Activated effector memory CD4-positive, alpha-beta T cell treated with Interleukin-2 at 50 U/mL for 16 hours (primary cell): Measurements from ENCODE around the gene ZC3HAV1.
A peak's percentile ranks its signal among the peaks of the same experiment; 100 is the strongest.
"Not testable (repeated sequence)": the region's sequence is repeated elsewhere in the genome, so short reads cannot be mapped to it uniquely, and the experiment has no call there.

ENCODE experiments used
- DNase-seq: peaks from one replicate; pipeline ENCODE4 v3.0.0-alpha.2; 2020

The ZC3HAV1 gene

DNA sequence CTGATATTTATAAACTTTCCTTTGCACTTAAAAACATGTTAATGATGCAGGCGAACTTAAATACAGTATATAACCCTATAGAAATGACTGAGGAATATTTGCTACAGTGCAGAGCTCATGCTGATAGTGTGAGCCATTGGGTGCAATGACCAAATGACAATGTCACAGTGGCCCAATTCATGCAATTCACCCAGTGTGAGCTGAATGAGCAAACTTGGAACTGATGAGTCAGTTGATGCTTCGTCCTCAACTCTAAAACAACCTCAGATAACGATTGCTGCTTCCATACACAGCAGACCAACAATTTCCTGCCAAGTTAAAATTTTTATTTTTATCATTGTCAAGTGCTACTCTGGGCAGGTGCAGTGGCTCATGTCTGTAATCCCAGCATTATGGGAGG, 61.5 kb downstream of the ZC3HAV1 start:
- no peak for DNase-seq

DNA sequence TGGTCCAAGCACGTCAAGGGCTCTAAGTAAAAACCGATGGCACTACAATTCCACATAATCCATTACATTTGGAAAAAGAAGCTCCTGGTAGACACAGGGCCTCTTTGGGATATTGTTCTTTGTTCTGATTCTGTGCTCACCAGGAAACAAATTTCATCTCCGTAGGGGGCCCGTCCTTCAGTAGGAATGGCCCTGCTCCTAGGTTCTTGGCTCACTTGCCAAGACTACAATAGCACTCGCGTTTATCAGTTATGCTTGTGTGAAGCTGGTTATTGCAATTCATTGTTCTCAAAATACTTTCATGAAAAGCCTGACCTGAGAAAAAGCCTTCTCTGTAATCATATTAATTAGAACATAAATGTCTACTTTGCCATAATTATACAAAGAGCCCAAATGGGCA, 63.4 kb downstream of the ZC3HAV1 start:
- DNase-seq, result no peak

DNA sequence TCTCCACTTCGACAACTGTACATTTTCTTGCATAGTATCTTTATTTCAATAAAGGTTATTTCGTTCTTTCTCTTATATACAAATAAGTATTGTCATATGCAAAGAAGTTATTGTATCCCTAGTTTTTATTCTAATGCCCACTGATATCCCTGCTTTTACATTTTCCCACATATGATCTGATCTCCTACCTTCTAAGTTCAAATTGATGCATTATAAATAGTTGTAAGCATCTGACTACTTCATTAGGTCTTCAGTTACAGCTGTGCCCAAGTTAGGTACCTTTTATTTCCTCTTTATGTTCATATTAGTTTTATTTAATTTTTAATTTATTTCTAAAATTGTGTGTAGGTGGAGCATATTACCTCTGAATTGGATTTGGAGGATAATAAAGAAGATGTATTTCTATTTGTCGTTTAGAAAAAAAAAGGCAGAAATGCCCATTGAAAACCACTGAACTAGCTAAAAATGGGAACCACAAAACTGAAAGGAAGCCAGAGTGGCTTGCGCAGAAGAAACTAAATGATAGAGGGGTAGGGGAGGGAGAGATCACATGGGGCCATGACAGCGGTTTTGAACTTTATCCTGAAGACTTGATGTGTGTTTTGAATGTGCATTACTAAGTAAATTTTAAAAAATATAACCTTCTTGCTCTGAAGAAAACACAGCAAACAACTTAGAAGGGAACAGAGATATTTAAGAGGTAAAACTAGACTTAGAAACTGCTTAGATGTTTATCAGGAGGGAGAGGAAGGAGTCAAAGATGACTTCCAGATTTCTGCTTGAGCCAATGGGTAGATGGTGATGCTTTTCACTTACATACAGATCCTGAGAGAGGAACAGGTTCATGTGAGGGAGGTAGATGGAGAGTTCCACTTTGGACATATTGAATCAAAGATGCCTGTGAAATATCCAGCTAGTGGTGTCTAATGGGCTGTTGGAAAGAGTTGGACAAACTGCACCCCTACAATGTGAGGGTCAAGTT, 64.4 kb downstream of the ZC3HAV1 start:
- no peak for DNase-seq

DNA sequence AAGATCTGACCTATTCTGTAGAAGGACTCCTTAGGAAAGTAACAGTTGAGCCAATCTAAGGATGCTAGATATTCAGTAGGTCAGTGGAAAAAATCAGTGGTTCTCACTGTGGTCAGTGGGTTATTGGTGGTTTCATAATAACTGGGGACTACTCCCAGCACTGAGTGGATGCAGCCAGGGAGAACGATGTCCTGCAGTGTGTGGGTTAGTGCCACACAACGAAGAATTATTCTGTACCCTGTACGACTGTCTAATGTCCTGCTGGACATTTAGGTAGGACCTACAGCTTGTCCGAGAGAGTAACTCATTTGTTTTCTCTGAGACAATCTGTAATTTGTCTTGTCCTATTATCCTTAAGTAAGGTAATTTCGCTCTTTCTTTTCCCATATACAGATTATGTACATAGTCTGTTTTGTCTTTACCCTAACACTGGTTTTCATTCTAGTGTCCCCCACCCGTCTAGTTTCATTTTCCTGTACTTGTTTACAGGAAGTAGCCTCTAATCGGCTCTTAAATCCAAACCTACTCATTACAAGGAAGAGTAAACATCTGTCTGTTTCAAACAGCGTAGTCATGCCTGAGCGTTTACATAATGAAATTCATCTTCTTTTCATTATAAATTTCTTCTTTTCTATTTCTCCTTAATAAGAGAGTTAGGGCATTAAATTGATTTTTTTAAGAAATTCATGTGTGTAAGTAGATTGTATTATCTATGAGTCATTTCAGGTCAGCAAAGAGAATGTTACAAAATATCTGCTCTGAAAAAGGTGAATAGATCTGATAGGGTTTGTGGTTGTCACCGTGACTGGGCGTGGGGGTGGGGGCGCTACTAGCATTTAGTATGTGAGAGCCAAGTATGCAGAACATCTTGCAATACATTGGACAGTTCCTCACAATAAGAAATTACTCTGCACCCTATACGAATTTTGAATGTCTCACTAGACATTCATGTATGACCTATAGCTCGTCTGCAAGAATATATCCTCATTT, 65.4 kb downstream of the ZC3HAV1 start:
- peak; percentile 70 for DNase-seq

DNA sequence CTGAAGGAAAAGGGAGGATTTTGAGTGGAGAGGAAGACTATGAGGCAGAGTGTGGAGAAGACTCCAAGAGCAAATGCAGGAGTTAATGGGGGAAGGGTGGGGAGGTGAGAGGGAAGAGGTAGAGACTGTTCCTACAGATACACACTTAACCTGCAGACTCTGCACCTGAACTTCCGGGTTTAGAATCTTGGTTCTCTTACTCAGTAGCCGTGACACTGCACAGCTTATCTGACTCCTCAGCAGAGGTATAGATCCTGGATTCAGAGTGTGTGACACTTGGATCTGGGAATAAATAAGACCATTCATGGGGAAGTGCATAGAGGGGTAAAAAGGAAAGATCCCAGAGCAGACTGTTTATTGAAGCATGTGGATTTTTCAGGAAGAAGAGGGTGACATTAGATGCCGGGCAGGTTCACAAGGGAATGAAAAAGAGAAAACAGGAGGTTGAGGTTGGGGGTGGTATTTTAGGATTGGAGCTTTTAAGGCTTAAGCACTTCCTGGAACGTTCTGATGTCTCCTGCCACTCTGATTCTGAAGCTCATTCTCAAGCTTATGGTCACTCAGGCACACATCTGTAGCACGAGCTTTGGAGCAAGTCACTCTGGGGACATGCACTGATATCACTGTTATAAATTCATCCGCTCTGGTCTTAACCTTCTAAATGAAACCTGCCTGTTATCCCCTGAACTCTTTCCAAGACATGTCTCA, 68.0 kb downstream of the ZC3HAV1 start:
- no peak for DNase-seq

DNA sequence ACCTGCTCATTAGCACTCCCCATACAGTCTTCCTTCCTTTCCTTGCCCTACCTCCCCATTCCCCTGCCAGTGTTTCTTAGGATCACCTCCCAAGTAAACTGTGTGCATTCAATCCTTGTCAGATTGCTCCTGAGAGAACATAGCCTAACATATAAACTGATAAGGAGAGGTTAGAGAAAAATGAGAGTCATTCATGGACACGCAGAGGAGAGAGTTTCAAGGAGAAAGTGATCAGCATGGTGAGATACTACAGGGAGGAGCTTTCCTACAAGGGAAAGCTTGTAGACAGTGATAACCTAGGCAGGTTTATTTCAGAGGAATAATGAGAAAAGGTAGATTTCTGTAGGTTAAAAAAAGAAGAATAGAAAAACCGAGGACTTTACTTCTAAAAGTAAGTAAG, 70.8 kb downstream of the ZC3HAV1 start:
- no peak for DNase-seq

DNA sequence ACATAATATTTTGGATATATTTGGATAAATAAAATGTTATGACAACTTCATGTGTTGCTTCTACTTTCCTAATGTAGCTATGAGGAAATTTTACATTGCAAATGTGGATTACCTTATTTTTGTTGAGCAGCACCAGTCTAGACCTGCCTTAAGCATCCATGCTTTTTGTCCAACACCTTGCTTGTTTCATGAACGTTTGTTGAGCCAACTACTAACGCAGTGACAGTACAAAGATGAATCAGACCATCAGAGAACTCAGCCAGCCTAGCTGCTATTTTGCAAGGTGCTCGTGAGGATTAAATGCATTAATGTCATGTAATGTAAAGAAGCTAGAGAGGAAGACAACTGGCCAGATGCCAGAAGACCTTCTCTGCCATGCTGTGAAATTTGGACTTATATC, 72.6 kb downstream of the ZC3HAV1 start:
- no peak for DNase-seq

DNA sequence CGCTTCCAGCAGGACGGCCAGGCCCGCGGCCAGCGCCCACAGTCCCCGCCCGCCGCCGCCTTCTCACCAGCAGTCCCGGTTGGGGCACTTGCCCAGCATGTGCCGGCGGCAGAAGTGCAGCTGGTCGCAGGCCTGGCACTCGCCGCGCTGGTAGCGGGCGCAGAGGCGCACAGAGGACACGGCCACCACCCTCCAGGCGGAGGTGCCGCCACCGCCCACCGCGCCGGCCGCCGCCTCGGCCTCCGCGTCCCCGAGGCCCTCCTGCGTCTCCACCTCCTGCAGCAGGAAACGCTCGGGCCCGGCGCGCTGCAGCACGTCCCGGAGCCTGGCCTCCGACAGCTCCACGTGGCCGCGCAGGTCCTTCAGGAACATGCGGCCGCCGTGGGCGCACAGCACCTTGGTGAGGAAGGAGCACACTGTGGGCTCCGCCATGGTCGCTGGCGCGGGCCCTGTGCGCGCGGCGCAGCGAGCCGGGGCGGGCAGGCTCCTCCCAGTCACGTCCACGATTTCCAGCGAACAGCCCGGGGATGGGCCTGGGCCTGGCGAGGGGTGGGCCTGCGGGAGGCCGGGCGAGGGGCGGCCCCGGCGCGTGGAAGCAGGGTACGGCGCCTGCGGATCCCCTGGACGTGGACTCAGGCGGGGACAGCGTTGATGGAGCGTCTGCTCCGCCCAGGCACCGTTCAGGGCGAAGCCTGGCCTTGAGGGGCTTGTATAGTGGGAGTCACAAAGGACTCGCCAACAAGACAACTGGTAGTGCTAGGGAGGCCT, 73.8 kb downstream of the ZC3HAV1 start, which contains the start of gene ZC3HAV1L:
Gene ZC3HAV1L, minus strand, starts transcription at position 457 of the 768 bp plus-strand sequence. Its CDS starts 25 bp downstream, at position 432.
- DNase-seq, result peak; percentile 21

DNA sequence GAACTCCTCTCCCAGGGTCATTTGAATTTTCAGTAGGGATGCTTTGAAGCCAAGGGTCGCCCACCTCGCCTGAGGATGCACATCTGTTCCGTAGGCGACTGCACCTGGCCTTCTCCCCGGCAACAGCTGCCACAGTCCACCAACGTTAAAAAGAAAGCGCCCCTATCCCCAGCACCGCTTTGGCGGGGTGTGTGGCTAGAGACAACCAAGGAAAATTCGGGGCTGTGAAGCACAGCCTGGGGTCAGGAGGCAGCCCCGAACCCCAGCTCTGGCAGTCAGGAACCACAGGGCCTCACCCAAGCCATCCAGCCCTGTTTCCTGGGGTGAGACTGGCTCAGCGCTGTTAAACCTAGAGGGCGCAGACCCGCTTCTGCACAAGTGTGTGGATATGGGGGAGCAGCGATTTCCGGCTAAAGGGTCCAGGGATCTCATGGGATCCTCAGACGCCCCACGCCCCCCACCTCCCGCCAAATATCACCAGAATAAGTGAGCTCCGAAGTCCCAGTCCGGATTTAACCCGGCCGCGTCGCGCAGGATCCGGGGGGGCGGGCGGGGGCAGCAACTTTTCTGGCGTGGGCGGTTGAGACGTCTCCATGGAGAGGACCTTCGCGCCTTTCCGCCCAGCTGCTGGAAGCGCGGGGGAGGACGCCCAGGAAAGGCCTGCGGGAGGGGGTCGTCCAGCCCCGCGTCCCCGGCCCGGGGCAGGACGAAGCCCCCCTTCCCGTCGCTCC, 74.5 kb downstream of the ZC3HAV1 start:
- no peak for DNase-seq

DNA sequence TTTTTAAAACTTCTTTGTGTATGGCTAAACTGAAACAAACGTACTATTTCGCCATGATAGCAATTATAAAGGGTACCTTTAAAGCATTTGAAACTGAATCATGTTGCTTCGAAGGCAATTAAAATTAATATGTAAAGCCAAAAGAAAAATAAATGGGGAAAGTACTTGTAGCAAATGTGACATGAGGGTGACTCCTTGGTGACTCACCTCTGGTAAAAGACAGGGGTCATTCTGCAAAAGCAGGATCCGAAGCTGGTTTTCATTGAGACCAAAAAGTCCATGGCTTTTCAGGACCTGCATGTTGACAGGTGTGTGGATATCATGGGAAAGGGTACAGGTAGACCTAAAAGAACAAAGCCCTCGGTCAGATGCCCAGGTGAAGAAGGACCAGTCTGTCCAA, 75.2 kb downstream of the ZC3HAV1 start:
- DNase-seq, result no peak

DNA sequence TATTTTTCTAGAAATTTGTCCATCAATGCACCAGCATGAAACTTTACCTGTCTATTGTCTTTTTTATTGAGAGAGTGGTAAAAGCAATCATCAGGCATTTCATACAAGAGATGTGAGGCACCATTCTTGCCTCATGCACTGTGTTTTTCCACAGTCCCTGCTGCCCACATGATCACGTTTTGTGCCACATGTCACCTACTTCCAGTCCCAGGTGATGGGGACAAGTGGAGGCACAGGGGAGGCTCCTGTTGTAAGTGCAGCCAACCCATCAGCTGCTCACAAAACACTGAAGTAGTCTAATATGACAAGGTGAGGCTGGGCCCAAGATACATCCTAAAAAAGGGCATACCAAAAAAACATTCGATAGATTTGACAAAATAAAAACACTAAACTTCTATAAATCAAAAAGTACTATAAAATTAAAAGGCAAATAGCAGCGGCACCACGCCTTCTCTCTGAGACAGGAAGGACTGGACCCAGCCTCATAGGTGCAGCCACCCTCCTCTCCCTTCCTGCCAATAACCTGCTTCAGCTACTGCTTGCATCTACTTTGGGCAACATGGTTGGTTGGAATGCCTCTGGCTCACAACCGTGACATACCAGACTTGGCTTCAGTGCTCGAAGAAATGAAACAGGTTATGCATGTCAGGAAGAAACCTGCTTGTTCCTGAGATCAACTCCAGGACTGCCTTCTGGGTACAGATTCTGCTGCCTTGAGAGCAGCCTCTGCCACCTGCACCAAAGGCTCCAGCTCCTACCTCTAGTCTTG, 76.0 kb downstream of the ZC3HAV1 start:
- DNase-seq, result no peak

DNA sequence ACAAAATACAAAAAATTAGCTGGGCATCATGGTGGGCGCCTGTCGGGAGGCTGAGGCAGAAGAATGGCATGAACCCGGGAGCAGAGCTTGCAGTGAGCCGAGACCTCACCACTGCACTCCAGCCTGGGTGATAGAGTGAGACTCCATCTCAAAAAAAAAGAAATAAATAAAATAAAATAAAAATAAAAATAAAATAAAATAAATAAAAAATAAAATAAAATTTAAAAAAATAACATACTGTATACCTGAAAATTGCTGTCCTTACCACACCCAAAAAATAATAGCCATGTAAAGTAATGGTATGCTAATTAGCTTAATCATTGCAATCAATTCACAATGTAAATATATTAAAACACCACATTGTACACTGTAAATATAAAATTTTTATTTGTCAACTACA, 77.0 kb downstream of the ZC3HAV1 start:
- DNase-seq, result no peak

DNA sequence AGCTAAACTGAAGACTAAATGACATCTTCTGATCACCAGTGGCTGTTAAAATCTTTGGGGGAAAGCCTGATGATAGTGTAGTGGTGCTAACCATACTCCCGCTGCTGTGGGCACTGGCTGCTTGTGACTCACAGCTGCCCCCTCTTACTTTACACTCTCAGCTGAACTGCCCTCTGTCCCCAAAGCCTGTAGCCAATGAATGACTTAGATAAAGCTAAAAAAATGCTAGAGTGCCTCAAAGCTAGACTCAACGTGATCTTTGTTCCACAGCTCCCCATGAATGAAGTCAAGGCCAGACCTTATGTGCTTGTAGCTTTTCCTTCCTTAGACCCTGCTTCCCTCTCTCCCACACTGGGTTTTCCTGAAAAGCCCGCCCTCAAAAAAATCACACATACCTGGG, 80.2 kb downstream of the ZC3HAV1 start:
- no peak for DNase-seq

DNA sequence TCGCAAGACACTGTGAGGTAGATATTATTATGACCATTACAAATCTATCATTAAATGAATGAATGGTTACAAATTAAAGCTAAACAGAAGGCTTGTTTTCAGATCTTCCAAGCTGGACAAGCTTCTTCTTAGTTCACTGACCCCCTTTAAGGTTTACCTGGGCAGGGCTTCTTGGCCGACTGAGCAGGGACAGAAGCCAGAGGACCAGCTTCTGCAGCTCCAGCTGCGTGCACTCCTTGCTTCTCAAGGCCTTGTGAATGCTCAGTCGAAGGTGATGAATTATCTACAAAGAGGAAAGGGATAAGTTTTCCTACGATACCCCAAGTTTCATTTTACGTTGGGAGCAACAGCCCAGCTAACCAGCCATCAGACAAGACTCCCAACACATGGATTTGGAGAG, 83.0 kb downstream of the ZC3HAV1 start:
- DNase-seq, result no peak

DNA sequence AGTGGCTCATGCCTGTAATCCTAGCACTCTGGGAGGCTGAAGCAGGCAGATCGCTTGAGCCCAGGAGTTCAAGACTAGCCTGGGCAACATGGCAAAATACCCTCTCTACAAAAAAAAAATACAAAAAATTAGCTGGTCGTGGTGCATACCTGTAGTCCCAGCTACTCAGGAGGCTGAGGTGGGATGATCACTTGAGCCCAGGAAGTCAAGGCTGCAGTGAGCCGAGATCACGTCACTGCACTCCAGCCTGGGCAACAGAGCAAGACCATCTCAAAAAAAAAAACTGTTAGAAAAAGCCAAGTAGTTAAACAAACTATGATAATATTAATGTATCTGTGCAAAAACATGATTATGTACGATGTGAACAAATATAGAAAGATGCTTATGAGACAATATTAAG, 83.7 kb downstream of the ZC3HAV1 start:
- DNase-seq, result not testable (repeated sequence)

DNA sequence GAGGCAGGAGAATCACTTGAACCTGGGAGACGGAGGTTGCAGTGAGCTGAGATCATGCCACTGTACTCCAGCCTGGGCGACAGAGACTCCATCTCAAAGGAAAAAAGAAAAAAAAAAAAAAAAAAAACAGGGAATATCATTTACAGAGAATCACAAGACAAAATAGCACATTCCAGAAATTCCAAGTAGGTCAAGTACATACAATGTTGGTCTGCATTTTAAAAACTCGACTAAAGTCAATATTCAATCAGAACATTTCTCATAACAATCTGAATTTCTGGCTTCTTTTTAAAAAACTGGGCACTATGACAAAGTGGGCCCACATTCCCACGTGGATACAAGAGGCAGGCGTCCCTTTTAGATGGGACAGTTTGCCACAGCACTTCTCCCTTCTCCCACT, 86.4 kb downstream of the ZC3HAV1 start:
- no peak for DNase-seq

DNA sequence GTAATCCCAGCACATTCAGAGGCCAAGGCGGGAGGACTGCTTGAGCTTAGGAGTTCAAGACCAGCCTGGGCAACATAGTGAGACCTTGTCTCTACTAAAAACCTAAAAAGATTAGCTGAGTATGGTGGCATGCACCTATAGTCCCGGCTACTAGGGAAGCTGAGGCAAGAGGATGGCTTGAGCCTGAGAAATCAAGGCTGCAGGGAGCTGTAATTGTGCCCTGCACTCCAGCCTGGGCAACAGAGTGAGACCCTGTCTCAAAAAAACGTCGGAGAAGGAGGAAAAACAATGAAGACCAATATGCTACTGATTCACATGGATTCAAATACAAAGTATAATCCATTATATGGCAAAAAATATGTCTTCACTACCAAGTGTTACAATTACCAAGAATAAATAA, 87.2 kb downstream of the ZC3HAV1 start:
- DNase-seq, result no peak

DNA sequence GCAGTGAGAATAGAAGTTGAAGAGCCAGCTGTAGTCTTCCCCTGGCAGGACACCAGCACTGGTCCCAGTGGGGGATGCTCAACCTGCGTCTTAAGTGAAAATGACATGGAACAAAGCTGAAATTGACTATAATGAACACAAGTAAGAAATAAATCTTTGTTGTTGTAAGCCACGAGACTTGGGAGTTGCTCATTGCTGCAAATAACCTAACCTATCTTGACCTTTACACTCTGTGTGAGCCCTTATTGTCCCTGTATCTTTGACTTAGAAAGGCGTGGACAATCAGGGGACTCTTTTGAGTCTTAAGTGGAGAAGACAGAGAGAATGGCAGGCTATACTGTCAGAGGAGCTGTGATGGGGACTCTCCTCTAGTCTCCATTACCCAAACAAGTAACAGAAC, 90.6 kb downstream of the ZC3HAV1 start:
- DNase-seq, result no peak

DNA sequence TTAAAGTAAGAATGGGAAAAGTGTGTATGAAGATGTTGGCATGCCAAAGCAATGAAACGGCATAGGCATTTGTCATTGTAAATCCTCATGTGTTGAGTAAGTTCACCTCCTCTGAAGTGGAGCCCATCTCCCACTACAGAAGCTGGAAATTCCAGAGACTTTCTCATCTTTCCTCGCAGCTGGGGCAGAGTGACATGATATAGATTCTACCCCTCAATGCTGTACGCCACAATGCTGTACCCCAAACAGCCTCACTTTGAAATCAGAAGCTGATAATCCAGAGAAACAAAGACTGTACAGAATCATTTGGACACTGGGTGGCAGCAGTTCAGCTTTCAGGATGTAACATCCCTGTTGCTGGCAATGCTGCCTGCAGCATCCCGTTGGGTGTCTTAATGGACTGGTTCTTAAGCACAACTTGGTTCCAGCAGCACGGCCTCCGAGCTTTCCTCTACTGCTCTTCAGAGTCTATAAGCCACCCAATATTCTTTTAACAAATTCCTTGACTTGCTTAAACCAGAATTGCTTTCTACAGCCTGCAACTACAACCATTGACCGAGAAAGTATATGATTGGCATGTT, 92.5 kb downstream of the ZC3HAV1 start:
- peak; percentile 35 for DNase-seq

DNA sequence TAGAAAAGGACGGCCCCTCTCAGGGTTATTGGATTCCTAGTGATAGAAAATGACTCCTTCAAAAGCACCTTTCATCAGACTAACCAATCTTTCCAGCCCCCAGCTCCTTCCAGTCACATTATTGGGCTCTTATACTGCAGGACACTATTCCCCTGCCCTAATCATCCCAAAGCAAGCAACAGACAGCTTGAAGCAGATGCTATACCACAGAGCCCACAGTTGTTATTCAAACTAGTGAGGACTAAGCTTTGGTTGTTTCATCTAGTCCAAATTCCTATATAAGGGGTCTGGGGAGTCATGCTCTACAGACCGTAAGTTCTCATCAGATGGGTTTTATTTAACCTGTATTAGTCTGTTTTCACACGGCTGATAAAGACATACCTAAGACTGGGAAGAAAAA, 98.1 kb downstream of the ZC3HAV1 start:
- no peak for DNase-seq
